Neutrophil (primary cell): ENCODE results near the gene ENTREP3.

Experiments used
- H3K27ac ChIP-seq: fragments of 200-600 bp; sonication (generic); 2 replicates; pipeline ENCODE4 v1.5.1; 2016; ENCODE audit warnings: mild to moderate bottlenecking, moderate library complexity
- H3K27me3 ChIP-seq: fragments of 200-600 bp; sonication (generic); 2 replicates; pipeline ENCODE4 v1.6.0; 2016; ENCODE audit warnings: mild to moderate bottlenecking
- H3K36me3 ChIP-seq: fragments of 200-600 bp; sonication (generic); 2 replicates; pipeline ENCODE4 v1.5.1; 2017
- H3K4me1 ChIP-seq, 2 experiments: fragments of 200-600 bp in 1 of 2; sonication (generic) in 1 of 2; 1 replicate in 1 of 2; 2 replicates in 1 of 2; pipeline versions ENCODE4 v1.5.1 to v1.6.1; 2013 to 2016; ENCODE audit warnings: low read depth in 1 of 2, low read length in 1 of 2, mild to moderate bottlenecking in 1 of 2, moderate library complexity in 1 of 2; ENCODE audit not compliant: control insufficient read depth in 1 of 2, insufficient read depth in 1 of 2
- H3K4me3 ChIP-seq, 2 experiments: fragments of 200-600 bp in 1 of 2; sonication (generic) in 1 of 2; 1 replicate in 1 of 2; 2 replicates in 1 of 2; pipeline ENCODE4 v1.5.1; 2013 to 2016; ENCODE audit warnings: low read depth in 1 of 2, low read length in 1 of 2, mild to moderate bottlenecking in 1 of 2, moderate library complexity in 1 of 2
- H3K9me3 ChIP-seq: fragments of 200-600 bp; sonication (generic); 2 replicates; pipeline ENCODE4 v1.5.1; 2016
- TF ChIP-seq, protein P1 (sequence below): fragments of 200-600 bp; sonication (generic); IDR thresholded peaks from 2 replicates; pipeline ENCODE4 v1.5.1; 2016; ENCODE audit warnings: antibody characterized with exemption

Gene ENTREP3

DNA sequence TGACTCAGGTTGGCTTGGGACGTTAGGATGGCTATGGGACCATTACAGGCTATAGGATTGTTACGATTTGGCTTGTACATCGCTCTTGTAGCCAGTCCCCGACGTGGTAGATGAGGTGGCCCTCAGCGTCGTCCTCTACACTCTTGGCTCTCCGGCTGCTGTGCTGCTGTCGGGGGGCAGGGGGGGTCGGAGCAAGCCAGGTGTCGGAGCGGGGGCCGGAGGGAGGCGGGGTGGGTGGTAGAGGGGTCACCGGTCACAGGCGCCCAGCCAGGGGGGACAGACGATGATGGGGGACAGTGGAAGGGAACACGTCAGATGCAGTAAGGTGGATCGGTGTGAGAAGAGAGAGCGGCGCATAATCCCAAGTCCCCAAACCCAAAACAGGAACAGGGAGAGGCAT lies 13.3 kb upstream of the ENTREP3 start:
- Histone ChIP-seq H3K9me3 (no peaks in the 10 kb centered on the region), H3K36me3 (peaks cover 72% of the 10 kb centered on the region), H3K4me3 (no peak overlapping the region), H3K27me3 (no peaks in the 10 kb centered on the region), H3K27ac (no peak overlapping the region), H3K4me1 (peaks cover 12 to 13% of the 10 kb centered on the region in 2 experiments)
- TF ChIP-seq, protein P1, sequence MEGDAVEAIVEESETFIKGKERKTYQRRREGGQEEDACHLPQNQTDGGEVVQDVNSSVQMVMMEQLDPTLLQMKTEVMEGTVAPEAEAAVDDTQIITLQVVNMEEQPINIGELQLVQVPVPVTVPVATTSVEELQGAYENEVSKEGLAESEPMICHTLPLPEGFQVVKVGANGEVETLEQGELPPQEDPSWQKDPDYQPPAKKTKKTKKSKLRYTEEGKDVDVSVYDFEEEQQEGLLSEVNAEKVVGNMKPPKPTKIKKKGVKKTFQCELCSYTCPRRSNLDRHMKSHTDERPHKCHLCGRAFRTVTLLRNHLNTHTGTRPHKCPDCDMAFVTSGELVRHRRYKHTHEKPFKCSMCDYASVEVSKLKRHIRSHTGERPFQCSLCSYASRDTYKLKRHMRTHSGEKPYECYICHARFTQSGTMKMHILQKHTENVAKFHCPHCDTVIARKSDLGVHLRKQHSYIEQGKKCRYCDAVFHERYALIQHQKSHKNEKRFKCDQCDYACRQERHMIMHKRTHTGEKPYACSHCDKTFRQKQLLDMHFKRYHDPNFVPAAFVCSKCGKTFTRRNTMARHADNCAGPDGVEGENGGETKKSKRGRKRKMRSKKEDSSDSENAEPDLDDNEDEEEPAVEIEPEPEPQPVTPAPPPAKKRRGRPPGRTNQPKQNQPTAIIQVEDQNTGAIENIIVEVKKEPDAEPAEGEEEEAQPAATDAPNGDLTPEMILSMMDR: no peak

DNA sequence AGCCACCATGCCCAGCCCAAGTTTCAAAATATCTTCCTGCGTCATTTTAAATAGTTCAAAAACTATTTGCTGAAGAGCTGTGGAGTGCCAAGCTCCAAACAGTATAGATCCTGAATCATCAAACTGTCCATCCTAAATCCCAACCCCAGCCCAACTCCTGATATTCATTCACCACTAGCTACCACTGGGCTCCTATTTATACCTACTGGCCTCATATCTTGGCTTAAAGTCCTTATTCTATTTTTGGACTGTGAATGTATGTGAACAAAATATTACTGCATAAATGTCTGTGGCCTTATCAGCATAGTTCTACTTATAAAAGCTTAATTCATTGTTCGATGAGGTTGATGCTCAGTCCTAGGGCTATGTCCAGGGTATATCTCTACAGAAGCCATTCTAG lies 12.1 kb upstream of the ENTREP3 start:
- Histone ChIP-seq H3K27ac (no peak overlapping the region), H3K4me3 (no peak overlapping the region), H3K4me1 (peaks cover 9% of the 10 kb centered on the region in 2 experiments), H3K36me3 (peaks cover 82% of the 10 kb centered on the region), H3K27me3 (no peaks in the 10 kb centered on the region), H3K9me3 (no peaks in the 10 kb centered on the region)
- TF ChIP-seq, protein P1: no peak

DNA sequence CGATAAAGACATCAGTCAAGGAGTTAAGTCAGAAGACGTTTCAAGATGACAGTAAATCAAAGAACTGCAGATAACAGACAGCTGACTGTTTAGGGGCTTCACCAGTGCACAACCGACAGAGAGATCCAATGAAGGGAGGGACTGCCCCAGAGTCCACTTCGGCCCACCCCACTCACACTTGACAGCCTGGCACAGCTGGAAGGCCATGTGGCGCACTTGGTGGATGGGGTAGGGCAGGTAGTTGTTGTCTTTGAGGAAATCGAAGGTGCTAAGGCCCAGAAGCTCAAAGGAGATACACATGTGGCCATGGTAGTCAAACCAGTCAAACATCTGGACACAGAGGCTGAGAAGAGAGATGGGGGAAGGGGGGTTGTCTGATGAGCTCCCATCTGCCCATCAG lies 11.3 kb upstream of the ENTREP3 start:
- Histone ChIP-seq H3K4me1 (peaks cover 14% of the 10 kb centered on the region in 2 experiments), H3K36me3 (peaks cover 82% of the 10 kb centered on the region), H3K4me3 (no peak overlapping the region), H3K27me3 (no peaks in the 10 kb centered on the region), H3K27ac (no peak overlapping the region), H3K9me3 (no peaks in the 10 kb centered on the region)
- TF ChIP-seq, protein P1: no peak

DNA sequence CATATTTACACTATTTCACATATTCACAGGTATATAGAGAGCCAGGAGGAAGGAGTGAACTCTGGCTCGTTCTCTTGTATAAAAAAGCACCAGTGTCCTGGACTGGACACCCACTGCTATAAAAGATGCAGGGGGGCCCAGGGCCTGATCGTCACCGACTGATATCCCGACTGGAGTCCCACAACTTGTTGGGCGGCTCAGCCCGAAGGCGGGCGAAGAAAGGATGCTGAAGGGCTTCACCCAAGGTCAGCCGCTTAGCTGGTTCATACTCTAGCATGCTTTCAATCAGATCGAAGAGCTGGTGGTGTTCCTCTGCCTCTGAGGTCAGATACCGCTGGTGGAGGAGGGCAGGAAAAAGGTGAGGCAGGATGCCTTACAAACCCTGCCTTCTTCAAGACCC lies 7.8 kb upstream of the ENTREP3 start:
- Histone ChIP-seq H3K27me3 (no peaks in the 10 kb centered on the region), H3K4me3 (no peak overlapping the region), H3K9me3 (no peaks in the 10 kb centered on the region), H3K27ac (peak overlapping the region; percentile 61), H3K4me1 (peaks cover 18 to 20% of the 10 kb centered on the region in 2 experiments), H3K36me3 (peaks cover 57% of the 10 kb centered on the region)
- TF ChIP-seq, protein P1: no peak

DNA sequence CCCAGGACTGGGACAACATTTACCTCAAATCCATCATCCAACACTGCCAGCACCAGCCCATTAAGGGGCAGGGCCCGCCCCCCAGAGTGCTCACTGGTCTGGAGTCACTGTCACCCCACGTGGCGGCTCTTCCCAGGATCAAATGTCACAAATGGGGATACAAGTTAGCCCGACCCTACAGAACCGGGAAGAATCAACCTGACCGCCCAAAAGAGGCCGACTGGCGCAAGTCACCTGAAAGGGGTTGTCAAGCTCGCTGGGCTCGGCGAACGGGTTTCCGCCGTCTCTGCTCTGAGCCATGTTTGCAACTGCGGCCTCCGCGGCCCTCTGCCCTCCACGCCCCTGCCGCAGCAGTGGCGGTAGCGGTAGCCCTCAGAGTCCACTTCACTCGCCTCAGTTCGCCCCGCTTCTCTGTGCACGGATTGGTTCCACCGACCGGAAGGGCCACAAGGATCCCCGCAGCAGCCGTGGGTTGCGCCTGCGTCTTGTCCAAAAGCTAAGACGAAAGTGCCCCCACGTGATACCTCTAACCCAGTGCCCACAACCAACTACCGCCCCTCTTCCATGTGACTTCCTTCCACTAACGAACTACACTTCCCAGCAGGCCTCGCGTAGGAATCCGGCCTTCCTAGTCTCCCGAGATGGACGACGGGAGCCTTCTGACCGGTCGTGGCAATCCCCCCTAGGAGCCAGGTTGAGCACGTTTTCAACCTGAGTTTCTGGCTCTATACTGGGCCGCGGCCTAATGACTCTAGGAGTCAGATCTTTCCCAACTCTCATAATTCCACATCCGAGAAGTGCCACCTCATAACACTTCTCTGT lies 6.8 kb upstream of the ENTREP3 start, which contains the start of gene SCAMP3:
TSS of gene SCAMP3 (minus strand) at position 509 of the 822 bp plus-strand sequence. CDS start at position 300, 209 bp downstream.
- Histone ChIP-seq H3K4me3 (peak within 1 kb of the TSS; percentile 64 to 69), H3K36me3 (peaks cover 47% of the 10 kb centered on the region), H3K27ac (peak within 1 kb of the TSS; percentile 61), H3K9me3 (no peaks in the 10 kb centered on the region), H3K27me3 (no peaks in the 10 kb centered on the region), H3K4me1 (peaks cover 18 to 20% of the 10 kb centered on the region in 2 experiments)
- TF ChIP-seq, protein P1: no peak
